Esophagus (tissue), 2 donors: Measurements from ENCODE around the gene HIGD1A. TPM values are rescaled to one million over a fixed set of nuclear protein-coding genes. Genes with fewer than 3 reads are reported as not detected.

Source experiments
- H3K27ac ChIP-seq, 2 donors: one replicate each; pipeline ENCODE4 v1.5.1; 2013; ENCODE audit warnings: low read depth in 2 of 2, mild to moderate bottlenecking in 2 of 2, inconsistent platforms in 1 of 2, low read length in 1 of 2, moderate library complexity in 1 of 2
- H3K27me3 ChIP-seq, 2 donors: one replicate each; pipeline ENCODE4 v1.6.1; 2013; ENCODE audit warnings: low read length in 2 of 2, control low read depth in 1 of 2, mild to moderate bottlenecking in 1 of 2; ENCODE audit not compliant: insufficient read depth in 2 of 2, control insufficient read depth in 1 of 2
- H3K36me3 ChIP-seq, 2 donors: one replicate each; pipeline ENCODE4 v1.6.1; 2013; ENCODE audit warnings: low read length in 1 of 2; ENCODE audit not compliant: control insufficient read depth in 2 of 2, insufficient read depth in 2 of 2
- H3K4me1 ChIP-seq, 2 donors: one replicate each; pipeline ENCODE4 v1.6.1; 2013; ENCODE audit warnings: low read length in 1 of 2; ENCODE audit not compliant: control insufficient read depth in 2 of 2, insufficient read depth in 2 of 2
- H3K4me3 ChIP-seq, 2 donors: one replicate each; pipeline ENCODE4 v1.5.1; 2013; ENCODE audit warnings: low read length in 2 of 2, mild to moderate bottlenecking in 2 of 2, low read depth in 1 of 2, moderate library complexity in 1 of 2
- H3K9me3 ChIP-seq, 2 donors: one replicate each; pipeline ENCODE4 v1.6.1; 2013; ENCODE audit warnings: mild to moderate bottlenecking in 2 of 2, low read depth in 1 of 2, low read length in 1 of 2, moderate library complexity in 1 of 2; ENCODE audit not compliant: control insufficient read depth in 2 of 2, insufficient read depth in 1 of 2
- WGBS, 2 donors: extraction: QIAGEN DNeasy Blood & Tissue Kit; methylation state at CpG; one replicate each; pipeline ENCODE4 v1.1.7; 2013; 5-methylcytosine and 5-hydroxymethylcytosine counted together
- polyA plus RNA-seq, 2 donors: library from polyadenylated mRNA; stranded (reverse); fragments of 200-250 nt; gene quantifications; one replicate each; pipeline ENCODE4 v1.2.3, GENCODE V29; 2013
- donor health status: healthy with polysubstance abuse.
- donor health status: Bipolar disorder and iron deficiency.

HIGD1A gene
- polyA plus RNA-seq, 2 donors, result 137 to 161 TPM

DNA sequence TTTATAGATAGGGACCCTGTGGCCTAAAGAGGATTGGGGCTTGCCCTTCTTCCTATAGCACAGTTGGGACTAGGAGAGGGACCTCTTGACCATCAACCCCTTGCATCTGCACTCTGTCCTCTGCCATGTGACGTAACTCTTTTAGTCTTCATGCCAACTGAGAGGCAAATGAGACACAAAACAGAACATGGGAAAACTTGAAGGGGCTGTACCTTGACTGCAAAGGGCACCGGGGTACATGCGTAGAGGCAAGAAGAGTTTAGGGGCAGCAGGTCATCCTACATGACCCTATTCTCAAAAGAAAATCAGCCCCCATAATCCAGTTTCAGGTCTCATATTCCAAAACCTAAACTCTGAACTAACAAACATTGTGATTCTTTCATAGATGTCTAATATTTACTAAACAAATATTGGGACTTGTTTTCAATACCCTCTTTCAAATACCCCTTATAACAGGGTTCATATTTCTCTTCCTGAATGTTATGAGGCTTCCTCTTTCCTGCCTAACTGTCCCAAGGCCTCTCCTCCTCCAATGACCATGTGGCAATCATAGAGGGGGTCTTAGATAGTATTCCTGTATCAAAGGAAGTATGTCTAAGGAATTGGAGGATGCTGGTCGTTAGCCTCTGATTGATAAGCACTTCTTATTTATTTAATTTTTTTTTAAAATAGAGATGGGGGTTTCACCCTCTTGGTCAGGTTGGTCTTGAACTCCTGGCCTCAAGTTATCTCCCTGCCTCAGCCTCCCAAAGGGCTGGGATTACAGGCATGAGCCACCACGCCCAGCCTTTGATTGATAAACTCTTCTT lies 25.5 kb upstream of the HIGD1A start:
- H3K9me3 ChIP-seq, result no peaks in the 10 kb centered on the region
- H3K36me3 ChIP-seq, result no peaks in the 10 kb centered on the region
- H3K4me3 ChIP-seq, result no peak overlapping the region
- 84 to 85% methylated on average over 5 of the region's 5 CpGs for WGBS, 2 donors
- H3K27me3 ChIP-seq, result no peaks in the 10 kb centered on the region
- no peak overlapping the region for H3K27ac ChIP-seq
- no peaks in the 10 kb centered on the region for H3K4me1 ChIP-seq

DNA sequence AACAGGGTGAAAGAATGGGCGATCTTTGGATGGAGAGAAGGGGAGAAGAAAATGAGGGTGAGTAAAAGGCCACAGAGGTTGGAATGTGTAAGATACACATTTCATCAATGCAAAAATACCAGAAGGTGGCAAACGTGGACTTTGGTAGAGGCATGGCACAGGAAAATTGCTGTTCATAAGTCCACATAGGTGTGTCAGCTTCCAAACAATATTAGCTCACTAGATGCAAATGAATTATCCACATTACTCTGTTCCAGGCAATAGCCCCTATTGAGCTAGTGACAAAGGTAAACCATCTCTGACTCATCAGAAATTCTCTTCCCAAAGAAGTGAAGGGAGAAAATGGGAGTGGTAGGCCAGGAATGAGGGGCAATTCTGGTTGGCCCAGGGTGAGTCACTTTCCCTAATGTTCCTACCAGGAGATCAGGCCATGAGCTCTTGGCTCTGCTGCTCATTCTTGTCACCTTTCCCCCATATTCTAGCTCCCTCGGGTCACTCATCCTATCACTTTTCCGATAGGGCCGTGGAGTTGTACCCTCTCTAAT lies 24.9 kb upstream of the HIGD1A start:
- whole genome bisulfite sequencing, 2 donors, result 81 to 84% methylated on average over 5 of the region's 5 CpGs
- Histone ChIP-seq H3K27me3 (no peaks in the 10 kb centered on the region), H3K4me1 (no peaks in the 10 kb centered on the region), H3K4me3 (no peak overlapping the region), H3K27ac (no peak overlapping the region), H3K9me3 (no peaks in the 10 kb centered on the region), H3K36me3 (no peaks in the 10 kb centered on the region)

DNA sequence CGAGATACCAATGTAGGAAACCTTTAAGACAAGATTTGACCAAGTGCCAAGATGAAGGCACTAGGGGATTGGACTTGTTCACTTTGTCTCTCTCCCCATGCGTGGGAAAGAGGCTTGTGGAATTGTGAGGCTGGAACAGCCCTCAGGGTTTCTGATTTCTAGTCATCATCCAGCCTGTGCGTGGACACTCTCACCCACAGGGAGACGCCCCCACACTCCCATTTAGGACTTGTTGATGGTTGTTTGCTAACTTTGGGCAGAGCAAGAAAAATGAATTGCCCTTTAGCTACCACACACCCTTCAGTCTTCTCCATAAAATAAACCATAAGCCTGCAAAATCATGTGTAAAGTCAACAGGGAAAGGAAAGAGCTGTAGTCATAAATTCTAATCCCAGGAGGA lies 23.4 kb upstream of the HIGD1A start:
- H3K4me1 ChIP-seq, result no peaks in the 10 kb centered on the region
- no peaks in the 10 kb centered on the region for H3K36me3 ChIP-seq
- no peak overlapping the region for H3K27ac ChIP-seq
- no peaks in the 10 kb centered on the region for H3K27me3 ChIP-seq
- no peaks in the 10 kb centered on the region for H3K9me3 ChIP-seq
- WGBS, 2 donors, result 51 to 65% methylated on average over 4 of the region's 4 CpGs
- H3K4me3 ChIP-seq, result no peak overlapping the region

DNA sequence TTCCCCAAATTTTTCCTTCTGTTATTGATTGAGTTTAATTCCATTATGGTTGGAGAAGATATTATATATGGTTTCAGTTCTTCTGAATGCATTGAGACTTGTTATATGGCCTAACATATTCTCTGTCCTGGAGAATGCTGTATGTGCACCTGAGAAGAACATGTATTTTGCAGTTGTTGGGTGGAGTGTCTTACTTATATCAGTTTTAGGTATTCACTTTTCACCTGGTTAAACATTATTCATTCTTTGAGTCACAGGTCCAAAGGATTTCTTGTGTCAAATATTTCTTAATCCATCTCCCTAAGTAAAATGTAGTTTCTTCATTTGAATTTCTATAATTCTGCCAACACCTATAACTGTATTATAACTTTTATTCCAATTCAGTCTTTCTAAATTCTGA lies 22.7 kb upstream of the HIGD1A start:
- Histone ChIP-seq H3K36me3 (no peaks in the 10 kb centered on the region), H3K27me3 (no peaks in the 10 kb centered on the region), H3K9me3 (no peaks in the 10 kb centered on the region), H3K4me1 (no peaks in the 10 kb centered on the region), H3K4me3 (no peak overlapping the region), H3K27ac (no peak overlapping the region)

DNA sequence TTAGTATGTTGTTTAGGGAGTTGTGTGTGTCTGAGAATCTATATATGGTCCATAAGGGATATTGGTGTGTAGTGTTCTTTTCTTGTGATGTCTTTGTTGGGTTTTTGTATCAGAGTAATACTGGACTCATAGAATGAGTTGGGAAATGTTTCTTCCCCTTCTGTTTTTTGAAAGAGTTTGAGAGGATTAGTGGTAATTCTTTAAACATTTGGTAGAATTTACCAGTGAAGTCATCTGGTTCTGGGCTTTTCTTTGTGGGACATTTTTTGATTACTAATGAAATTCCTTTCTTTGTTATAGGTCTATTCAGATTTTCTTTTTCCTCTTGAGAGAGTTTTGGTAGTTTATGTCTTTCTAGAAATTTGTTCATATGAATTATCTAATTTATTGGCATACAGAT lies 21.9 kb upstream of the HIGD1A start:
- Histone ChIP-seq H3K36me3 (no peaks in the 10 kb centered on the region), H3K4me1 (no peaks in the 10 kb centered on the region), H3K27ac (no peak overlapping the region), H3K9me3 (no peaks in the 10 kb centered on the region), H3K27me3 (no peaks in the 10 kb centered on the region), H3K4me3 (no peak overlapping the region)

DNA sequence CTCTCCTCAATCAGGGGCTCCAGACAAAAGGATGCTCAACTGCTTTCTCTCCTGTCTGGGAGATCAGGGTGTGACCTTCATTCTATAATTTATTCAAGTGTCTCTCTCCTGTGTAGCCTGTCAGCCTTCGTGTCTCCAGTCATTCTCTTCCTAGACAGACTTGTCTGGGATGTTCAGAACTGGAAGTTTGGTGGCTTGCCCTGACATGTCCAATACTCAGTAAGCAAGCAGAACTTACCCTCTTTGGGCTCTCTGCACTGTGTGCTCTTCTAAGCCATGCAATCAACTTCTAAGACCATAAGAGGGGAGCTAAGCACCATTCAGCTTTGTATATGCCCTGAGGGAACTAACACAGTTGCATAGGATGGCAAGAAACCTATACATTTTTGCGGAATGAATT lies 19.1 kb upstream of the HIGD1A start:
- Histone ChIP-seq H3K4me1 (peaks cover 0 to 2% of the 10 kb centered on the region in 2 donors), H3K4me3 (no peak overlapping the region), H3K27me3 (no peaks in the 10 kb centered on the region), H3K36me3 (no peaks in the 10 kb centered on the region), H3K9me3 (no peaks in the 10 kb centered on the region), H3K27ac (peak overlapping the region; percentile 33 to 73)
- 41 to 59% methylated on average over 2 of the region's 2 CpGs for whole genome bisulfite sequencing, 2 donors

DNA sequence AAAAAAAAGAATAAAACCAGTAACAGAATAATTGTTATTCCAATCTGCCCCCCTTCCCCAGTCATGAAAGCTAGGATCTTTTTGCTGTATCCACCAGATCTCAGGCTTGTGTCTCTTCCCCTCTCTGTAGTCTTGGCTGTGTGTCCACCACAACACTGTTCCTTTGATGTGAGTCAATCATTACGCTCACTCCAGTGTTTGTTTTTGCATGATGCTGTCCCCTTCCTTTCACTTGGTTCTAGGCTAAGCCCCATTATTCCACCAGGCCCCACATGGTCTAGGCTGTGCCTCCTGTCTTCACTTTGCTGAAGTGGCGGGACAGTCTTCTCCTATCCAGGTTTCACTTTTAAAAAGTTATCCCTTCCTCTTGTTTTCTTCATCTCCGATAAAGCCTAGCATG lies 18.5 kb upstream of the HIGD1A start:
- H3K4me1 ChIP-seq, result peaks cover 0 to 2% of the 10 kb centered on the region in 2 donors
- no peaks in the 10 kb centered on the region for H3K36me3 ChIP-seq
- no peaks in the 10 kb centered on the region for H3K9me3 ChIP-seq
- WGBS, 2 donors, result 69 to 78% methylated on average over 3 of the region's 3 CpGs
- H3K27me3 ChIP-seq, result no peaks in the 10 kb centered on the region
- no peak overlapping the region for H3K4me3 ChIP-seq
- peak overlapping the region; percentile 1 to 73 for H3K27ac ChIP-seq

DNA sequence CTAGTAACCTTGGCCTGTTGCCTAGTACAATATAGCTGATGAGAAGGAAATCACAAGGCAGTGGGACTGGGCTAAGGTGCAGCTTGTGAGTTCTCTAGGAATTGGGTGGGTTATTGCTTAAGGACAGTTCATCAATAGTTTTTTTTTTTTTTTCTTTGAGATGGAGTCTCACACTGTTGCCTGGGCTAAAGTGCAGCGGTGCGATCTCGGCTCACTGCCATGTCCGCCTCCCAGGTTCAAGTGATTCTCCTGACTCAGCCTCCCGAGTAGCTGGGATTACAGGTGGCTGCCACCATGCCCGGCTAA lies 16.4 kb upstream of the HIGD1A start:
- WGBS, 2 donors, result 72 to 96% methylated on average over 6 of the region's 6 CpGs
- no peaks in the 10 kb centered on the region for H3K27me3 ChIP-seq

DNA sequence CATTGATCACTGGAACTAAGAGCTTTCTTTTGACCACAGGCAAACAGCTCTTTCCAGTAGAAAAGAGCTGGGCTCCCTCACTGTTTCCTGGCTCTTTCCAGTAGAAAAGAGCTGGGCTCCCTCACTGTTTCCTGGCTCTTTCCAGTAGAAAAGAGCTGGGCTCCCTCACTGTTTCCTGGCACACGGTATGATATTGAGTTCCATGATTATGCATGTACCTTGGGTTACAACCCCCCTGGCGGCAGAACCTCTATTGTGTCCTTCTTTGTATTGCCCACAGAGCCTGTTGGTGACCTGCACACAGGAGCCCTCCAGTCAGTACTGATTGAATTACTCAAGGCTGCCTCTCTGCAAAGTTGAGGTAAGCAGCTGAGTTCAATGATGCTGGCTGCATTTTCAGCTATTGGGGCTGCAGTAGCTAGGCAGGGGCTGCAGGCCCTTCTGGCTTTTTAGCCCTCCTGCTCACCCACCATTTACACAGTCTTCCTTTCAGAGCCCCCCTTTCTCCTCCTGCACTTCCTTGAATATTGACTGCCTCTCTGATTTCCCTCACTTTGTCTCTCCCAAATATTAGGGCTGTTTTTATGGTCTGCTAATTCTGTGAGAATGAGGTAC lies 15.2 kb upstream of the HIGD1A start:
- H3K36me3 ChIP-seq, result no peaks in the 10 kb centered on the region
- H3K27me3 ChIP-seq, result no peaks in the 10 kb centered on the region
- H3K27ac ChIP-seq, result peak overlapping the region; percentile 18 to 86
- H3K4me1 ChIP-seq, result peaks cover 0 to 2% of the 10 kb centered on the region in 2 donors
- H3K9me3 ChIP-seq, result no peaks in the 10 kb centered on the region
- 44 to 62% methylated on average over 2 of the region's 2 CpGs for WGBS, 2 donors
- H3K4me3 ChIP-seq, result no peak overlapping the region

More for the DNA sequence above, 16.4 kb upstream of the HIGD1A start:
- Histone ChIP-seq H3K9me3 (no peaks in the 10 kb centered on the region), H3K27ac (peak overlapping the region in 1 of 2 donors; percentile 50), H3K4me1 (peaks cover 0 to 2% of the 10 kb centered on the region in 2 donors), H3K36me3 (no peaks in the 10 kb centered on the region), H3K4me3 (no peak overlapping the region)

DNA sequence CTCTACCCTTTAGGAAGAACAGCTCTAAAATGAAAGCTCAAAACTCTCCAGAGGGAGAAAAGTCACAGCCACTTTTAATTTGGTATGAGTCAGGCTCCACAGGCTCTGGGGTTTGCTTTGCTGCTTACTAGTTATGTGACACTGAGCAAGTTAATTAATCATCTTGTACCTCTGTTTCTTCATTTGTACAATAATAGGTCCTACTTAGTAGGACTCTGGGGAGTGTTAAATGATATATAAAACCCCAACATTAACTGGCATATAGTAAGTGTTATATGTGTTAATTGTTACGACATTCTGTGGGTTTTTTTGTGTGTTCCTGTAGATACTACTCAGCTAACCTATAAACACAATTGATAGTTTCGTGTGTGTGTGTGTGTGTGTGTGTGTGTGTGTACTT lies 11.5 kb upstream of the HIGD1A start:
- Histone ChIP-seq H3K4me3 (no peak overlapping the region), H3K4me1 (peaks cover 0 to 2% of the 10 kb centered on the region in 2 donors), H3K36me3 (no peaks in the 10 kb centered on the region), H3K9me3 (no peaks in the 10 kb centered on the region), H3K27ac (peak overlapping the region in 1 of 2 donors; percentile 80), H3K27me3 (no peaks in the 10 kb centered on the region)
- WGBS, 2 donors, result 63 to 68% methylated on average over 2 of the region's 2 CpGs
